A673 (cell line): ENCODE measurements around the gene AAGAB. TPM values are rescaled to one million over a fixed set of nuclear protein-coding genes. Genes with fewer than 3 reads are reported as not detected.

ENCODE experiments used
- BruUV-seq: library from RNA; stranded (reverse); fragments of 400-500 nt; replicated peaks from 2 replicates; lab custom pipeline; 2021; lab: Mats Ljungman, UMichigan
- CTCF ChIA-PET: fragments of 300-600 bp; sonication (Branson Sonifier 250); formaldehyde crosslinking; loops from one replicate; lab custom pipeline; 2022; ENCODE audit warnings: antibody characterized with exemption; lab: Charles Lee
- POLR2A ChIA-PET: fragments of 300-600 bp; sonication (Branson Sonifier 250); formaldehyde crosslinking; loops from one replicate; lab custom pipeline; 2022; ENCODE audit warnings: antibody characterized with exemption; ENCODE audit not compliant: low non-redundant PET; lab: Charles Lee
- DNase-seq: peaks from one replicate; pipeline ENCODE4 v3.0.0-alpha.2; 2015; ENCODE audit warnings: low spot score
- H3K27ac ChIP-seq: fragments of 200-600 bp; sonication (generic); 2 replicates; pipeline ENCODE4 v1.5.1; 2016; ENCODE audit warnings: mixed run types, low read depth, mild to moderate bottlenecking, mixed read lengths, antibody characterized with exemption, low read length; ENCODE audit not compliant: poor library complexity, severe bottlenecking
- H3K27me3 ChIP-seq: fragments of 200-600 bp; sonication (generic); replicated peaks from 2 replicates; pipeline ENCODE4 v1.6.1; 2017; ENCODE audit warnings: mixed run types, low read depth, mild to moderate bottlenecking, mixed read lengths, antibody characterized with exemption, low read length; ENCODE audit not compliant: insufficient read depth, poor library complexity
- H3K36me3 ChIP-seq: fragments of 200-600 bp; sonication (generic); 2 replicates; pipeline ENCODE4 v1.6.1; 2016; ENCODE audit warnings: mixed run types, mild to moderate bottlenecking, mixed read lengths, antibody characterized with exemption, low read length; ENCODE audit not compliant: insufficient read depth, poor library complexity, severe bottlenecking
- H3K4me1 ChIP-seq: fragments of 200-600 bp; sonication (generic); 2 replicates; pipeline ENCODE4 v1.6.1; 2017; ENCODE audit warnings: mixed run types, mild to moderate bottlenecking, mixed read lengths, antibody characterized with exemption, low read length; ENCODE audit not compliant: insufficient read depth, poor library complexity, severe bottlenecking
- H3K4me3 ChIP-seq: fragments of 200-600 bp; sonication (generic); 2 replicates; pipeline ENCODE4 v1.5.1; 2016; ENCODE audit warnings: low read depth, mixed run types, mild to moderate bottlenecking, mixed read lengths, low read length; ENCODE audit not compliant: poor library complexity, severe bottlenecking
- H3K9me3 ChIP-seq: fragments of 200-600 bp; sonication (generic); 2 replicates; pipeline ENCODE4 v1.6.1; 2016; ENCODE audit warnings: mixed run types, low read depth, mild to moderate bottlenecking, mixed read lengths, antibody characterized with exemption, low read length; ENCODE audit not compliant: poor library complexity, severe bottlenecking
- EZH2 ChIP-seq: fragments of 200-600 bp; sonication (generic); IDR thresholded peaks from 2 replicates; pipeline ENCODE4 v1.6.1; 2017; ENCODE audit warnings: borderline replicate concordance, low read depth, mild to moderate bottlenecking, mixed read lengths, antibody characterized with exemption, low read length; ENCODE audit not compliant: poor library complexity, severe bottlenecking
- intact Hi-C: fragments of 100-400 bp; cut with micrococcal nuclease; formaldehyde crosslinking; loops from one replicate; pipeline ENCODE4 v1.10.0; 2022; ENCODE audit not compliant: unreplicated experiment
- total RNA-seq: library from RNA; stranded (reverse); gene quantifications from 2 replicates; pipeline ENCODE4 v1.2.3, GENCODE V29; 2021
- TF ChIP-seq, protein P1 (sequence below): fragments of 300-800, 200-600 bp; sonication (generic); conservative IDR thresholded peaks from 2 replicates; pipeline ENCODE4 v1.5.1; 2017; ENCODE audit warnings: low read depth, mild to moderate bottlenecking, antibody characterized with exemption, low read length, moderate library complexity, mixed read lengths

AAGAB gene
- total RNA-seq, 1 experiment from 2014 or later = 54.8 TPM

DNA sequence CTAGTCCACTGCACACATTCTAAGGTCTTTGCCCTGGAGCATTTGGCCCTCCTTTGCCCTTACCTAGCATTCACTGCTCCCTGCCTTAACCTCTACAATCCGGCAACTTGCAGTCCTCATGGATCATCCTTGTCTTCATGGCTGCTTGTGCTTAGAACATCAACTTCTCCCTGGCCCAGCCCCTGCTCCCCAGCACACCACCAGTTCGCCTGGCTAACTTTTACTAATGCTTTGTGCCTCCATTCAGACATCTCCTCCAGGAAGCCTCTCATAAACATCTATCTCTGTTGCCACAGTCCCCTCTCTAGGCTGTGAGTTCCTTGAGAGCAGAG lies 57.1 kb downstream of the AAGAB start:
- POLR2A ChIA-PET = no interaction called here
- CTCF ChIA-PET = no interaction called here
- H3K4me3 ChIP-seq = no peak overlapping the region
- H3K4me1 ChIP-seq = no peaks in the 10 kb centered on the region
- TF ChIP-seq EZH2 = no peak
- intact Hi-C loops = no loop called here
- BruUV-seq = no TSS peak
- H3K27ac ChIP-seq = no peak overlapping the region
- H3K9me3 ChIP-seq = no peaks in the 10 kb centered on the region
- no peak for DNase-seq
- peaks cover 5% of the 10 kb centered on the region for H3K36me3 ChIP-seq
- H3K27me3 ChIP-seq = no peaks in the 10 kb centered on the region

DNA sequence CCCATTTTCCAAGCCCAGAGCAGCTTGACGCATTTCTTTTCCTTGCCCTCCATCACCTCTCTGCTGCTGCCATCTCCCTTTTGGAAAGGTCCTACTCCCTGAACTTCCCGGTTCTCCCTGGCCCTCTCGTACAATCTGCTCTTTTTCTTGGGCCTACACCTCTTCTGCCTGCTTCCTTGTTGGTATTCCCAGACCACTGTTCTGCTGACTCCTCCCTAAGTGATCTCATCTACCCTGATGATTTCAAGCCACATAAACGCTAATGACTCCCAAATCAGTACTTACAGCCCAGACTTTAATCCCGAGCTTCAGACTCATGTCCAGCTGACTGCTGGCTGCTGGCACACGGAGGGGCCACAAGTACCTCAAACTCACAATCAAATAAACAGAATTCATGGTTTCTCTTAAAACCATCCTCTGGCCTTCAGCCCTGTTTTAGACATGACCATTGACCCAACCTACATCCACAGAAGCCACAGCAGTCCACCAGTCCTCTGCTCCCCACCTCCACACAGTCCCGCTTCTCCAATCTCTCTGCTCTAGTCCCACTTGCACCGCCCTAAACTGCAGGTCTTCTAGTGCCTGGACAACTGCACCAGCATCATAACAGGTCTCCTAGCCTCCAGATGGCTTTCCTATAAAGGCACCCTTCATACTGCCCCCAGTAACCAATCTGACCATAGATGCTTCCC lies 57.6 kb downstream of the AAGAB start:
- no peak for DNase-seq
- H3K36me3 ChIP-seq = peaks cover 6% of the 10 kb centered on the region
- TF ChIP-seq EZH2 = no peak
- TF ChIP-seq, protein P1, sequence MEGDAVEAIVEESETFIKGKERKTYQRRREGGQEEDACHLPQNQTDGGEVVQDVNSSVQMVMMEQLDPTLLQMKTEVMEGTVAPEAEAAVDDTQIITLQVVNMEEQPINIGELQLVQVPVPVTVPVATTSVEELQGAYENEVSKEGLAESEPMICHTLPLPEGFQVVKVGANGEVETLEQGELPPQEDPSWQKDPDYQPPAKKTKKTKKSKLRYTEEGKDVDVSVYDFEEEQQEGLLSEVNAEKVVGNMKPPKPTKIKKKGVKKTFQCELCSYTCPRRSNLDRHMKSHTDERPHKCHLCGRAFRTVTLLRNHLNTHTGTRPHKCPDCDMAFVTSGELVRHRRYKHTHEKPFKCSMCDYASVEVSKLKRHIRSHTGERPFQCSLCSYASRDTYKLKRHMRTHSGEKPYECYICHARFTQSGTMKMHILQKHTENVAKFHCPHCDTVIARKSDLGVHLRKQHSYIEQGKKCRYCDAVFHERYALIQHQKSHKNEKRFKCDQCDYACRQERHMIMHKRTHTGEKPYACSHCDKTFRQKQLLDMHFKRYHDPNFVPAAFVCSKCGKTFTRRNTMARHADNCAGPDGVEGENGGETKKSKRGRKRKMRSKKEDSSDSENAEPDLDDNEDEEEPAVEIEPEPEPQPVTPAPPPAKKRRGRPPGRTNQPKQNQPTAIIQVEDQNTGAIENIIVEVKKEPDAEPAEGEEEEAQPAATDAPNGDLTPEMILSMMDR = no peak
- intact Hi-C loops = no loop called here
- no peaks in the 10 kb centered on the region for H3K4me1 ChIP-seq
- no peak overlapping the region for H3K4me3 ChIP-seq
- H3K27me3 ChIP-seq = no peaks in the 10 kb centered on the region
- H3K27ac ChIP-seq = no peak overlapping the region
- H3K9me3 ChIP-seq = no peaks in the 10 kb centered on the region
- no TSS peak for BruUV-seq
- ChIA-PET POLR2A (no interaction called here), CTCF (no interaction called here)

DNA sequence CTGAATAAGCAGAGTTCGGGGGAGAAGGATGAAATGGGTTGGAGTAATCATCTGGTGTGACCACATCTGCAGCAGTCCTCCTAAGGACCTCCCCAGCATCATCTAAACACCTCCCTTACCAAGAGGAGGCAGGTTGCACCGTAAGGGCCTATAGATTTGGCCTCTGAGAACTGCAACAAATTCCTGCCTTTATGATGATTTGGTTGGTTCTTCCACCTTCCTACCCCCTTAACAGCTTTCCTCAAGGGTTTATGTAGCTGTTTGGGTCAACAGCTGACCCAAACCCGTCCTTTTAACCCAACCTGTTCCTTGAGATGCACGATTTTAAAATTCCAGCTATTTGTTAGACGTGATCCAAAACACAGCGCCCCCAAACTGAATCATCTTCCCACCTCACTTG lies 58.2 kb downstream of the AAGAB start:
- ChIA-PET POLR2A (no interaction called here), CTCF (no interaction called here)
- Histone ChIP-seq H3K36me3 (peaks cover 9% of the 10 kb centered on the region), H3K27ac (no peak overlapping the region), H3K4me3 (no peak overlapping the region), H3K4me1 (no peaks in the 10 kb centered on the region), H3K27me3 (no peaks in the 10 kb centered on the region), H3K9me3 (no peaks in the 10 kb centered on the region)
- BruUV-seq = no TSS peak
- TF ChIP-seq EZH2 = no peak
- TF ChIP-seq, protein P1 = no peak
- intact Hi-C loops = no loop called here
- no peak for DNase-seq

DNA sequence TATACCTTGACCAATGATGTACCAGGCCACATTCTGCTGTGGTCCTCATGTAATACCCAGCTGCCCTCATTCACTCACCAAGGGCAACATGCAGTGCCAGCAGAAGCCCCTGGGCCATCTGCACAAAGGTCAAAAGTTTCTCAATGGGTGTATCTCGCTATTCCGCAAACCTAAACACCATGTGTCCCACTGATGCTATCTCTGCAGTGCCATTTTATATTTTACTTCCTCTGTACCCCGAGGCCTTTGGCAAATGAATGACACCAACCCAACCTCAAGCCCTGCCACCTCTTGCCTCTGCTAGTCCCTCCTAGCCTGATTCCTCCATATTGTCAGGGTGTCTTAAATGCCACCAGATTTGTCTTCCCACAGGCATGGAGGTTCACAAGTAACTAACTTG lies 59.2 kb downstream of the AAGAB start:
- no peaks in the 10 kb centered on the region for H3K27me3 ChIP-seq
- no peaks in the 10 kb centered on the region for H3K4me1 ChIP-seq
- POLR2A ChIA-PET = no interaction called here
- H3K4me3 ChIP-seq = no peak overlapping the region
- DNase-seq = no peak
- peaks cover 14% of the 10 kb centered on the region for H3K36me3 ChIP-seq
- H3K27ac ChIP-seq = no peak overlapping the region
- CTCF ChIA-PET = no interaction called here
- TF ChIP-seq EZH2 = no peak
- TF ChIP-seq, protein P1 = no peak
- no peaks in the 10 kb centered on the region for H3K9me3 ChIP-seq
- intact Hi-C loops = no loop called here
- no TSS peak for BruUV-seq
